GM19324 (cell line): ENCODE results near the gene FASTK.

Source experiments
- ATAC-seq: cut with Tn5 transposase; IDR thresholded peaks from one replicate; pipeline ENCODE4 v1.9.1; 2021; ENCODE audit warnings: mild to moderate bottlenecking, moderate library complexity; ENCODE audit not compliant: unreplicated experiment, low FRiP score

FASTK gene

DNA sequence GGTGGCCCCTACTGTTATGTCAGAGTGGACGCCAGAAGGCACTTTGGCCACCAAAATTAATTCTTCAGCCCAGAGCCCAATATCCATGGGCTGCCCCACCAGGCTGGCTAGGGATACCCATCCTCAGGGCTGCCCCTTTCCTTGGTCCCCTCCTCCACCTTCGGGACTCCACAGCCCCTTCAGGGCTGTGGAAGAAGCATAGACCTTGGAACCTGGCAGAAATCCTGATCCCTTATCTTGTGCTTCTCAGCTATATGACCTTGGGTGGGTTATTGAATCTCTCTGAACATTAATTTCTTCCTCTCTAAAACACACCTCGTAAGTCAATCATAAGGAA lies 3.2 kb upstream of the FASTK start:
- ATAC-seq = no peak

DNA sequence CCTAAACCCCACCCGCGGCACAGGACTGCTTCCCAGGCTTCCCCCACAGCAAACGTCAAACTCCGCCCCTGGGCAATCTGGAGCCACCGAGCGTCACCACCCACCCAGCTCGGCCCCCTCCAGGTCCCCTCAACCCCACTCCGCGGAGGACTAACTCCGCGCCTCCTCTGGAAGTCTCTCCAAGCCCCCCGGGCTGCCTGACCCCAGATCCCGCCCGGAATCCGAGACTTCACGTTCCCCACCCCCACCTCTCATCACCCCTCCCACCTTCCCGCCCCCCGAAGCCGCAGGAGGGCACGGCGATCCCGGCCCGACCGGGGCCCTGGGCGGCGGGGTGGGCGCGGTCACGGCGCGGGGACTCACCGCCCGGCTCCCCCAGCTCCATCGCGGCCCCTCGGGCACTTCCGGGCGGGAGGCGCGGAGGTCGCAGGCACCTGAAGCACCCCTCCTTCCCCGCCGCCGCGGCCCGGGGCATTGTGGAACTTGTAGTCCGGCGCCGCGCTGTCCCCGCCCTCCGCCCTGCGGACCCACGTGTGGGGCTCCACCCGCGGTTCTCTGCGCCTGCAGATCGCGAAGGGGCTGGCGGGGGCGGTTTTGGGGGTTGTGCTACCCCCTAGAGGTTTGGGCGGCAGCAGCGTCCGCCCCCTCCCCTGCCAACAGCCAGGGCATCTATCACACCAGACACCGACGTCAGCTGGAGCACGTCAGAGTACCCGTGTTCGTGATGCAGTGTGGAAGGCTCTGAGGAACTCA lies 2.6 kb upstream of the FASTK start, which contains the start of gene TMUB1:
TSS of gene TMUB1 (minus strand) at position 423 of the 753 bp plus-strand sequence. CDS start 930 bp downstream, outside the sequence.
- peak; percentile 49 for ATAC-seq

DNA sequence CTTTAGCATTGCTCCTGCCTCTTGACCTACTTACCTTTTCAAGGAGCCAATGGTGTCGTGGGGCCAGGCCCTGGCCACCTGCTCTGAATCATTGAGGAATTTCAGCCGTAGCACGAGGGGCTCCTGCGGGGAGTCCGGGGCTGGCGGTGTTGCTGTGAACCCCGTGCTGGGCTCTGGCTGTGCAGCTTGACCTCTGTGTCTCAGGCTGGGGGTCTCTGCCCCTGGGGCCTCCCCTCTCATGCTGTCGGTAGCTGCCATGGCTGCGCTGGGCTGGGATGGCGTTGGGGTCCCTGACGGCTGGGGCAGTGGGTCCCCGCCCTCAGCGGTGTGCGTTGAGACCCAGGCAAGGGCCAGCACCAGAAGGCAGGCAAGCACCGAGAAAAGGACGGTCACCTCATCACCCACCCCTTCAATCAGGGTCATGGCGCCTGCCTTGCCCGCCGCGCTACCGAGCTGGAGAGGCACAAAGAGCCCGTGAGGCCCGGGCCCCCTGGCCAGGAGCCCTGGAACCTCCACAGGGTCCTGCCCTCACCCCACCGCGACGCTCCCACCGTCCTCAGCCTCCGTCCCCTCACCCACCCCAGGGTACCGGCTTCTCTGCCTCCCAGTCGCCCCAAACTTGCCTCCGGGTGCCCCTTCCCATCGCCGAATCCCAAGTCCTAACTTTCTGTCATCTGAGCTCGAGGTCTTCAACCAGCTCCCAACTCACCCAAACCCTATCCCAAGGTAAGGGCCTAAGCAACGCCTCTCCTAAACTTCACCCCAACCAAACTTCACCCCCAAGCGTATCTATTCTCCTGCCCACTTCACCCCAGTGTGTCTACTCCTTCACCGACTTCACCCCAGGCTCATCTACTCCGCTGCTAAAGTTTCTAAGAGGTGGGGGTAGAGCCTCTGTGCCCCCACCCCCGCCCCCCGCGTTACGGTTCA lies 1.8 kb upstream of the FASTK start:
- ATAC-seq = no peak

- no peak for ATAC-seq
Measured at GRCh38 chr7:151081170-151082101, 827 bp upstream of the FASTK start.

GRCh38 chr7:151080067-151080521 lies 515 bp downstream of the FASTK start:
- ATAC-seq = peak; percentile 3

DNA sequence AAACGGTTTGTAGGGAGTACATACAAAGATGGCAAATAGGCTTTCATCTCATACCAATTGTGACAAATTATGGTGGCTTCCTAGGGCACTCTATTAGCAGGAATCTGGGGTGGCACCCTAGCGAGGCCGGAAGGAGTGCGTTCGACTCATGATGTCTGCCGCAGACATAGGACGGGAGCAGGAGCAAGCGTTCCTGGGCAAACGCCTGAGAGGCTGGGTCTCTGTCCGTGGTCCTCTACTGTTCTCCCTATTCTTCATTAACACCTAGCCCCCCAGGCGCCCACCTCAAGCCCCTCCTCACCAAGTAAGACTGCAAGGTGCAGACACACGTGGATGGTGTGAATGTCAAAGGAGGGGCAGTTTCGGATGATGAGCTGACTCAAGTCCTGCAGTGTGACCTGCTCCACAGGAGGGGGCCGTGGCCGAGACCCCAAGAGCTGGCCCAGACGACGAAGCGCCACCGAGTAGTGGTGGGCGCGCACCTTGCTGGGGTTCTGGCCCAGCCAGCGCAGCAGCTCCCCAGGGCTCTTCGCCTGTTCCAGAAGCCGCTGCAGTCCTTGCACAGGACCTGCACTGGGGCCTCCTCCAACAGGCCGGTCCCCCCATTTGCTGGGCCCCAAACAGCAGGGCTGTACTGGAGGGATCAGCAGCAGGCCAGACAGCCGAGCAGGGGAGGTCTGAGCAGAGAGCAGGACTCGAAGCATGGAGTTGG lies 1.3 kb downstream of the FASTK start:
- ATAC-seq = no peak

GRCh38 chr7:151078233-151079040 lies 2.2 kb downstream of the FASTK start:
- ATAC-seq = no peak

DNA sequence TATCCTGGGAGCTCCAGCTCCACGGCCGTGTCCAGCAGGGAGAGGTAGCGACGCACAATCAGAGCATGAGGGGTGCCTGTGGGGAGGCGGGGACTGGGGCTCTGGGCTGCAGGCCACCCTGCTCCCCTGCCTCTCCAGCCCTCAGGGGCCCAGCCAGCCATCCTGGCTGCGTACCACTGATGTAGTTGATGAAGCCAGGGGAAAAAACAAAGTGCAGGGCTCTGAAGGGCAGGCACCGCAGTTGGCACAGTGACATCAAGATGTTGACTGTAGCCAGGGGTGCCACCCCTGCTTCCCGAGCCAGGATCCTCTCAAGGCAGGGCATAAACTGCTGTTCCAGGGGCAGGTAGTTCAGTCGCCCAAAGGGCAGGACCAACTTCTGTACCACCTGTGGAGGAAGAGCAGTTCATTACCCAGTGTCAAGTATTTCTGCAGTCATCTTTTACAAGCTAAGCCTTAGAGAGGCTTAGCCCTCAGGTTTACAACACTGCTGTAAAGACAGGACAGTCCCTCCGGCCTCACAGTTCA lies 2.8 kb downstream of the FASTK start:
- no peak for ATAC-seq

GRCh38 chr7:151076863-151077704 lies 3.5 kb downstream of the FASTK start:
- no peak for ATAC-seq

GRCh38 chr7:151075978-151076426 lies 4.6 kb downstream of the FASTK start:
- no peak for ATAC-seq

- ATAC-seq = no peak
Measured at GRCh38 chr7:151075662-151075971, 5.0 kb downstream of the FASTK start.

GRCh38 chr7:151074817-151075661 lies 5.6 kb downstream of the FASTK start:
- no peak for ATAC-seq

DNA sequence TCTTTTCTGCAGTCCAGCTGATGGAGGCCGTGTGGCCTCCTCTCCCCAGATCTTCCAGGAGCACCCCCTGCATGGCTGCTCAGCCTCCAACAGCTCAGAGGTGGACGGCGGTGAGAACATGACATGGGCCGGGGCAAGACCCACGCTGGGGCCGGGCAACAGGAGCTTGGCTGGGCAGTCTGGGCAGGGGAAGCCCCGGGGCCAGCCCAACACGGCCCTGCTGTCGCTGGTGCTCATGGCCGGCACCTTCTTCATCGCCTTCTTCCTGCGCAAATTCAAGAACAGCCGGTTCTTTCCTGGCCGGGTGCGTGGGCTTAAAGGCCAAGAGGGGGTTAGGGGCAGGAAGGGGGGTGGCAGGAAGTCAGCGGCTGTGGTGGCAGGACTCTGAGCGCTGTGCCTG lies 6.6 kb downstream of the FASTK start:
- no peak for ATAC-seq

- no peak for ATAC-seq
Measured at GRCh38 chr7:151071032-151071866, 9.4 kb downstream of the FASTK start.

GRCh38 chr7:151070574-151070960 lies 10.0 kb downstream of the FASTK start:
- no peak for ATAC-seq
